Islet of Langerhans (tissue), 1 donor: ENCODE measurements around the gene DMRTC2.

ENCODE experiments used
- FAIRE-seq: peaks from one replicate; lab custom pipeline; 2011; peaks lifted over from hg19 to GRCh38; lab: Jason Lieb, UNC

The DMRTC2 gene

DNA sequence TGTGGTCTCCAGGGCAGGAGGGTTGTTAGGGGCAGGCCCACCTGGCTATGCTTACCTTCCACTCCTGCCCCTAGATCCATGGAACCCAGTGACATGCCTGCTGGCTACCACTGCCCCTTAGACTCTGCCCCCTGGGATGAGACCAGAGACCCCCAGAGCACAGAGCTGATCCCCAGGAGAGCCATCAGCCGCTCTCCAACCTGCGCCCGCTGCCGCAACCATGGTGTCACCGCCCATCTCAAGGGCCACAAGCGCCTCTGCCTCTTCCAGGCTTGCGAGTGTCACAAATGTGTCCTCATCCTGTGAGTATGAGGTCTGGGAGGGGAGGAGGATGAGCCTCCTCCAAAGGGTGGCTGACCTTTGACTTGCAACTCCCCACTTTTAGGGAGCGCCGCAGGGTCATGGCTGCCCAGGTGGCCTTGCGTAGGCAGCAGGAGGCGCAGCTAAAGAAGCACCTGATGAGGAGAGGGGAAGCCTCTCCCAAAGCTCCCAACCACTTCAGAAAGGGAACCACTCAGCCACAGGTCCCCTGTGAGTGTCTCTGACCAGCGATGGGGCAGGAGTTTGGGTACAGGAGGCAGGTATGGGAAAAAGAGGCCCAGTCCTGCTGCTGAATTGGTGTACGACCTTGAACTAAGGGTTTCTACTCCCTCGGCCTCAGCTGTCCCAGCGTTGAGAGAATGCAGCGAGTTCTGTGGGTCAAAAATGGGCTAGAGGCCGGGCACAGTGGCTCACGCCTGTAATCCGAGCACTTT lies 2.7 kb downstream of the DMRTC2 start:
- no peak for FAIRE-seq

DNA sequence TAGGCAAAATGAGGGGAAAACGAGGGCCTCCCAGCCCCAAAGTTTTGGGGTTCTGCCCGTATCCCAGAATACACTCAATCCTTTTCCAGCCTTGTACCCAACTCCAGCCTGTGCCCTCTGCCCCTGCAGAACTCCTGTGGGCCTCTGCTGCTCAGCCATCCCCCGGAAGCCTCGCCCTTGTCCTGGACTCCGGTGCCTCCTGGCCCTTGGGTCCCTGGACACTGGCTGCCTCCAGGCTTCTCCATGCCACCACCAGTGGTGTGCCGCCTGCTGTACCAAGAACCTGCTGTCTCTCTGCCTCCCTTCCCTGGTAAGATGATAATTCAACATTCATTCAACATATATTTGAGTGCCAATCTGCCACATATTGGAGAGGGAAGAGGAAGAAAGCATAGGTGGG lies 3.8 kb downstream of the DMRTC2 start:
- no peak for FAIRE-seq

DNA sequence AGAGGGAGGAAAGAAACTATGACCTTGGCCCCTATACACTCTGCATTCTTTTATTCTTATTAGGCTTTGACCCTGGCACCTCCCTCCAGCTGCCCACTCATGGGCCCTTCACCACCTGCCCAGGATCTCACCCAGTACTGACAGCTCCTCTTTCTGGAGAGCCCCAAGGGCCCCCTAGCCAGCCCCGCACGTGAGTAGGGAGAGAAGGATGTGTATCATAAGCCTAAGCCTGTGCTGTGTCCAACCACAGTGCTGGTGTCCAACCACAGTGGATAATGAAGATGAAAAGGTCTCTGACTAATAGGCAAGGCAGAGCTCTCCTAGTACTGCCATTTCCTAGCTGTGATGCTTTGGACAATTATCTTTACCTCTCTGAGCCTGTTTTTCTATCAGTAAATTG lies 4.2 kb downstream of the DMRTC2 start:
- no peak for FAIRE-seq

DNA sequence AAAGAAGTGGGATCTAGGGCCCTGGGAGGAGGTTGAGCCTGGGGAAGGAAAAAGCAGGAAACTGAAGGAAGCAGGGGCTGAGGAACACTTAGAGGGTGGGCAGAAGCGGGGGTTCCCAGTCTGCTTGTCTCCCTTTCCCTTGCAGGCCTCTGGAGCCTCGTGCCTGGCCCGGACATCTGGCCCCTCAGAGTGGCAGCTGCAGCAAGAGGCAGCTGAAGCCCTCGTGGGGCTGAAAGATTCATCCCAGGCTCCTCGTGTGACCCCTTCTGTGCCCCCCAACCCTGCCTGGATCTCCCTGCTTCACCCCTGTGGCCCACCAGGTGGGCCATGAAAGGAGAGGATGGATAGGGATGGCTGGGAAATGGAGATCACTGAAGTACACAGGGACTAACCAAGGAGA lies 5.5 kb downstream of the DMRTC2 start:
- no peak for FAIRE-seq

DNA sequence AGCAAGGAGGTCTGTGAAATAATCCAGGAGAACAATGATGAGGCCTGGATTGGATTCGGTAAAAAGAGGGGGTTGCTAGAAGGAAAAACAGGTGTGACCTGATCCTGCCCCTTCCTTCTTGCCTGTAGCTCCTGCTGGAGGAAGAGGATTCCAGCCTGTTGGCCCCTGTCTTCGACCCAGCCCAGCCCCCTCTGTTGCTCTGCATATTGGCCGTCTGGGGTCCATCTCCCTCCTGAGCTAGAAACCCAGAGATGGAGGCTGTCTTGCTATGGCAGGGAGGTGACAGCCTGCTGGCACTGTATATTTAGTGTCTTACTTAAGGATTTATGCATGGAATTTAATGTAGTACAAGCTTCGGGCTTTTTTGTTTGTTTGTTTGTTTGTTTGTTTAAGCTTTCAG lies 6.6 kb downstream of the DMRTC2 start:
- no peak for FAIRE-seq

DNA sequence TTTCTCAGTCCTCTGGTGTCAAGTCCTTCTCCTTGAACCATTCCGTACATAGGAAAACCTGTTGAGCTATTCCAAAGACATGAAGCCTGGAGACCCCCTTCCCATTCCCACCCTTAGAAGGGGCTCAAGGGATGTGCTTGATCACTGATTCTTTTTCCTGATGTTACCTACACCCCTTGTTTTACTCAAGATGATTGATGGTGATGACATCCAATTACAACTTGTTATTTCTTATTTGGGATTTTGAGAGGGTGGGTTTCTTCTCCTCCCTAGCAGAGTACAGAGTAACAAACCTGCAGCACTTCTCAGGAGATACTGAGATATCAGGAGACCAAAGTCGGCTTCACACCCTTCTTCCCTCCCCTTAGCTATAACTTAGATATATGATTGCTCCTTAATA lies 8.5 kb downstream of the DMRTC2 start:
- no peak for FAIRE-seq

DNA sequence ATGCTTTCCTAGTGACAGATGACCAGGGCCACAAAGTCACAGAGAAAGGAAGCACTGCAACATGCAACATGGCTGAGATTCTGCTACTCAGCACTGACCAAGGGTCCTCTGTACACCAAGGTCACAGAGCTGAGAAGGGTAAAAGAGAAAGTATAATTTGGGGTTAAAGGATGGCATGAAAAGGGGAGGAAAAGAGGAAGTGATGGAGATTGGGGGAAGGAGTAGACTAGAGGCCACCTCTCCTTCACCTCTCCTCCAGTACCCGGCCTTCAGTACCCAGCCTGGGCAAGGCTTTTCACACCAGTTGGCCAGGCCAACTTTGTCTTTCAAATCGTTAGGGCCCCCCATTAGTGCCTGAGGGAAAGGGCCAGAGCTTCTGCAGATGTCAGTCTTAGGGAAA lies 8.9 kb downstream of the DMRTC2 start:
- FAIRE-seq: no peak

DNA sequence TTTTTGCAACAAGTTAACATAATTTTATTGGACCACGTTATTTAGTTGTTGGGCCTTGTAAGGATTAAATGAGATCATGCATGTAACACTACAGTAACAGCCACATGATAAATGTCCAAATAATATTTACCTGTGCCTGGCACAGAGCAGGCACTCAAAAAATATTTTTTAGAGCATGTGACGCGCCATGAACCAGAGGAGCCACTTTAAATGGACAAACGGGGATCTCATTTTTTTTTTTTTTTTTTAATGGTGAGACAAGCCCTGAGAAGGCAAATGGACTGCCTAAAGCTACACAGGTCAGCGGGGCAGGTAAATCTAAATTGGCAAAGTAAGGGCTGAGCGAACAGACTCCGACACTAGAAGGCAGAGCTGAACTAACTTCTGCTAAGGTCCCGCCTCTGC lies 14.4 kb downstream of the DMRTC2 start:
- FAIRE-seq: peak; percentile 38

DNA sequence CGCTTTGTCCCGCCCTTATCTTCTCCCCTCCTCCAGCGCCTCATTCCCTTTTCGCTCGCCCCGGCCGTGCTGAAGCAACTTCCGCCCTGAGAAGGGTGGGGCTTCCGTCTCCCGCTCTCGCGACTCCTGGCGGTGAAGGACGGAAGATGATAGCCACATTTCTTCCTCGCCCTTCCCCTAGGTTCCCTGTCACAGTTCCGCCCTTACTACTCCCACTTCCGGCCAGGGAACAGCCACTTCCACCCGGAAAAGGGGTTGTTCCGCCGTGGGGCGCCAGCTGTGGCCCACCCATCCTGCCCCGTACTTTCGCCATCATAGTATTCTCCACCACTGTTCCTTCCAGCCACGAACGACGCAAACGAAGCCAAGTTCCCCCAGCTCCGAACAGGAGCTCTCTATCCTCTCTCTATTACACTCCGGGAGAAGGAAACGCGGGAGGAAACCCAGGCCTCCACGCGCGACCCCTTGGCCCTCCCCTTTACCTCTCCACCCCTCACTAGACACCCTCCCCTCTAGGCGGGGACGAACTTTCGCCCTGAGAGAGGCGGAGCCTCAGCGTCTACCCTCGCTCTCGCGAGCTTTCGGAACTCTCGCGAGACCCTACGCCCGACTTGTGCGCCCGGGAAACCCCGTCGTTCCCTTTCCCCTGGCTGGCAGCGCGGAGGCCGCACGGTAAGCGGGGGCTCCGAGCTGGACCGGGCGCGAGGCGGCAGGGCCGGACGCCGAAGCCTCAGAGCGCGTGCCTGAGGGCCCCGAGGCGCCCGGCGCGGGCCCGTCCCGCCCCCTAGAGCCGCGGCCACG lies 15.0 kb downstream of the DMRTC2 start, which contains the start of gene RPS19:
TSS of gene RPS19 (plus strand) at position 638 of the 801 bp plus-strand sequence. CDS start 520 bp downstream, outside the sequence.
- FAIRE-seq: no peak

DNA sequence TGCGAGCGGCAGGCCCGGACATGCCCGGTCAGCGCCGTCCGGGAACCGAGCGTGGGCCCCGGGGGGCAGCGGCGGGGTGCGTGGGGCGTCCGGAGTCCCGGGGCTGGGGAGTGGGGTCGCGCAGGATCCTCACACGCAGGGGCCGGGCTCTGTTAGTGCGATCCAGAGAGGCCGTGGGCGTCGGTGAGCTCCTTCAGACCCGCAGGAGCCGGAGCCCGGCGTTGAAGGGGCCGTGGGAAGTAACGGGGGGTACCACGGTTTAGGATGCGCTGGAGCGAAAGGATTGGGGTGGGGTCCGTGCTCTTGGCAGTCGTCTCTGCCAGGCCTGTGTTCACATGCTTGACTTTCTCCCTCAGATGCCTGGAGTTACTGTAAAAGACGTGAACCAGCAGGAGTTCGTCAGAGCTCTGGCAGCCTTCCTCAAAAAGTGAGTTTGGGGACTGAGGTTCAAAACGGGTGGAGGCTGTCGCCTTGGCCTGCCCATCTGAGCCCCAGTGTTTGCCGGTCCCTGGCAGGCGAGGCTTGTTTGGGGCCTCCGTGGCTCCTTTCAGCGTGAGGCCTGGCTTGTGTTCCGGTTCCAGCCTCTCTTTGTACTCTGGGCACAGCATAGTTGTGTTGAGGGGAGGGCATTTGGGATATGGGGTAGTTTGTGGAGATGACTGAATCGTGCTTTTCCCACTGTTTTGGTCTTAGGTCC lies 15.7 kb downstream of the DMRTC2 start:
- FAIRE-seq: no peak

DNA sequence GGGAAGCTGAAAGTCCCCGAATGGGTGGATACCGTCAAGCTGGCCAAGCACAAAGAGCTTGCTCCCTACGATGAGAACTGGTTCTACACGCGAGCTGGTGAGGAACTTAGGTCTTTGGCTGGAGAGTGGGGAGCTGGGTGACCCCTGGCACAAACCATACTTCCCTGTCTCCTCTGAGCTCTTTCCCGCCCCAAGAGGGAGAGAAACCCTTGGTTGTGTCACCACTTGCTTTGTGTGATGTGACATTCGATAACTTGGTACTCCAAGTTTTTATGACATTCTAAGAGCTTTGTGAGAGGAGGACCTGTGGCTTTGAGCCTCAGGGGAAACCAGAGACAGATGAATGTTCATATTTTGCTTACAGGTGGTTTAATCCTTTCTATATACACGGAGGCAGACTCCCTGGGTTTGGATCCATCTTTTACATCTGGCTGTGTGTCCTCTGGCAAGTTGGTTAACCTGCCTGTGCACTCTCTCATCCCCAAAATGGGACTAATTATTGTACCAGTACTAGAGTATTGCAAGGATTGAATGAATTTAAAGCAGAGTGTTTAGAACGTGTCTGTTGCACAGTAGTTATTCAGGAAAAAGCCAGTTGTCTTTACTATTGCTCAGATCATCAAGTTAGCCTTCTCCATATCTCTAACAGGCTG lies 16.4 kb downstream of the DMRTC2 start:
- FAIRE-seq: no peak

DNA sequence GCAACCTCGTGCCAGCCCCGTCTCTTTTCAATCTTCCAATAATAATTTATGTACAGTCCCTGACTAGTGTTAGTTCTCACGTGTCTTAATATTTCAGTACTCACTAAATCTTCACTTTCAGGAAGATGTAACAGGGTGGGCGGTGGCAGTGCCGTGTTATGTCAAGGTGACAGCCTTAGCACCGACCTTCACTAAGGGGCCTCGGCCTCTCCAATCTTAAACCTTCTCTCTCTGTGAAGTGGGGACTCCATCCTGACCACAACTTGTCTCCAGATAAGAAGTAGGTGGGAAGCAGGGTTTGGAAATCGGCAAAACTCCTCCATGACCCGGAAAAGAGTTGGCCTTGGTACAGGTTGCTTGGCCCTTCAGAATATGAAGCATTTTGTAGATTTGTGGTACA lies 17.0 kb downstream of the DMRTC2 start:
- FAIRE-seq: no peak

DNA sequence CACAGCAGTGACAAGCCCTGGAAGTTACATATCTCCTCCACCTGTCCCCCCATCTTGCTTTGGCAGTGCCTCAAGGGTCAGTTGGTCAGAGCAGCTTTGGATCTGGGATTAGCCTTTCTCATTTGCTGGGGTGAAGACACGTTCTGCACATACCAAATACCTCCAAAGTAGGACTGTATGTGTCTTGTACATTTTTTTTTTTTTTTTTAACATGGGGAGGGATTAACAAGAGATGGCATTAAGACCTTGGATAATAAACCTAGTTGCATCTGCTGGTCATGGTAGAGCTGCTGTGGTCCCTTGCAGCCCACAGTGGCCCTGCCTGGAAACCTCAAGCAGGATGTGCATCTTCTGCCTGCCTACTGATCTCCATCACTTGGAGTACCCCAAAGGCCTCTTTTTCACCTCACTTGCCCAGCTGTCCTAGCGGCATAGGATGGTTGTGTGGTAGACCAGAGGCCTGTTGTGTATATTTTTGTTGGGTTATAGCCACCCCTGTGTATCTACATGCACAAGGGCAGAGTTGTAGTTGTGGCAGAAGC lies 17.7 kb downstream of the DMRTC2 start:
- FAIRE-seq: no peak

DNA sequence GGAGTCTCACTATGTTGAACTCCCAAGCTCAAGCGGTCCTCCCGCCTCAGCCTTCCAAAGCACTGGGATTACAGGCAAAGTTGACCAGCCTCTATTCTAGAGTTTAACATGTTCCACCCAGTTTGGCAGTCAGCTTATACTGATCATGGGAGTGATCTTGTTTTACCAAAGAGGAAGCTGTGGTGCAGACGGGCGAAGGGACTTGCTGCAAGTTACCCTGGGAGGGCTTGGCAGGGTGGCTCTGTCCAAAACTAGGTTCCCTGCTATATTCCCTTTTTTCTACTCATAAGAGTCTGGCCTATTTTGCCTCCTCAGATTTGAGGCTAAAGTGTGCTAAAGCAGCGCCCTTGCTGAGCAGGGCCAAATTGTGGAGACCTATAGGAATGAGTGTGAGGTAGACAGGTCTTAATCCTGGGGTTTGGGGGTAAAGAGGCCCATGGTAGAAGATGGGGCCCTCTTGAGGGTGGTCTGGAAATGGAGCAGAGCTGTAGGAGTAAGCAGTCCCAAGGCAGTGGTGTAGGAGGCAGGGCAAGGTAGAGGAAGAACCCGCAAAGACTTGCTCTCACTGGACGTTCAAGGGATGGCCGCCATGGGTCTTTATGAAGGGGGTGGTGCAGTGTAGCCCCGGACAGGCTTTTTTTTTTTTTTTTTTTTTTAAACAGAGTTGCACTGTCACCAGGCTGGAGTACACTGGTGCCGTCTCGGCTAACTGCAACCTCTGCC lies 18.5 kb downstream of the DMRTC2 start:
- FAIRE-seq: no peak

DNA sequence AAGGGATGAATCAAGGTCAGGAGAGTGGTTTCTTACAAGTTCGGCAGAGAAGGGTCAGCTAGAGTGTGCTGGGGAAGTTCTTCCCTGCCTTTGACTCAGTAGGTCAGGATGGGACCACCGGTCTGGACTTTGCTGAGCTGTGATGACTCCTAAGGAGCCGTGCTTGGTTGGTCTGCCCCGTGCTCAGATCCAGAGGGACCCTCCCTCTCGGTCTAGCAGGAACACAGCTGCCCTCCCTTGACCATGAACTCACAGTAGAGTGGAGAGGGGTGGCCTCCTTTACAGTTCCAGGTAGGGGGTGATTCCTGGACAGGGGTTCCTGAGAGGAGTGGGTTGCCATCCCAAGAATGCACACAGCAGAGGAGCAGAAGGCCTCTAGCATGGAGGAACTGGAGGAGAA lies 19.5 kb downstream of the DMRTC2 start:
- no peak for FAIRE-seq

DNA sequence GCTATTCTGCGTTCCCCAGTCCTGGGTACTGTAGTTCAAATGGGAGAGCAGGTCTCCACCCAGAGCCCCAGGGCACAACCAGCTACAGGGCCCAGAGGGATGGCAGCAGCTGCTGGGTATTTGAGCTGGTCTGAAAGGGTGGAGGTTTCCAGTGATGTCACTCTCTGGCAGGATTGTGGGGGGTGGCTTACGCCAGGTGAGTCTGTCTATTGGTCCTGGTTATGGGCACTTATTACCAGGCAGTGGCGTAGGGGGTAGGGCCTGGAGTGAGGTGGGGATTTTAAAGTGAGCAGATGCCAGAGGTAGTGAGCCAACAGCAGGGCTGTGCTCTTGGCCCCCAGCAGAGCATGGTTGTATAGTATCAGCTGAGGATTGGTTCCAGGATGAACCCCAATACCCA lies 21.4 kb downstream of the DMRTC2 start:
- FAIRE-seq: no peak

DNA sequence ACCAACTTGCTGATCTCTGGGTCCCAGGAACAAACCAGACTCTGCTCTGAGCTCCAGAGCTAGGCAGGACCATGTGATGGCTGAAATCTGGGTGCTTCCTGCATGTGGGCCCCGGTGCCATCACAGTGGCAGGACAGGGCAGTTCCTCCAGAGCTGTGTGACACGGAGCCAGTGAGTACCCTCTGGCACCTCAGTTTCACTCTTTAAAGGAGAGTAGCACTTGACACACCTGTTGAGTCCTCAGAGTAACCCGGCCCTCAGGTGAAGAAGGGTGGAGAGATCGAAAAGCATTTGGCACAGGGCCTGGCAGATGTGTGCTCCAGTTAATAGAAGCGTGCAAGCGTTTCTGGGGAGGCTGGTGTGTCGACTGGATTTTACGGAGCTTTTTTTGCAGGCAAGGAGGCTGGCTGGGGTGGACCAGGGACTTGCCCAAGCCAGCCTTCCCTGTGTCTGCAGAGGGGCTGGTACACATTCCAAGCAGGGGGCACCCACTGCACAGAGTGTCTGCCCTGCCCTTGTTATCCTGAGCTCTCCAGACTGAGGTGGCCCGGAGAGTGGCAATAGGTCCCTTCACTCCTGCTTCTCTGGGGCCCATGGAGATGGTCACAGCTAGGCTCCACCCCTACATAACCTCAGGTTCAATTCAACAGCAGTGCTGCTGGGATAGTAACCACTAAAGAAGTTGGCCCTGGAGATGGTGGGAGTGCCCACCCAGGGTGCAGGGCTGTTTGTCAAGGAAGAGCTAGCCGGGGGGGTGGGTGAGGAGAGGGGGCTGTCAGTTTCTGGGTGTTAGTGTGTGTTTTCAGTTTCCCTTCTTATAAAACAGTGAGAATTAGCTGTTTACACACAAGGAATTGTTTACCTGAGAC lies 23.5 kb downstream of the DMRTC2 start:
- no peak for FAIRE-seq

DNA sequence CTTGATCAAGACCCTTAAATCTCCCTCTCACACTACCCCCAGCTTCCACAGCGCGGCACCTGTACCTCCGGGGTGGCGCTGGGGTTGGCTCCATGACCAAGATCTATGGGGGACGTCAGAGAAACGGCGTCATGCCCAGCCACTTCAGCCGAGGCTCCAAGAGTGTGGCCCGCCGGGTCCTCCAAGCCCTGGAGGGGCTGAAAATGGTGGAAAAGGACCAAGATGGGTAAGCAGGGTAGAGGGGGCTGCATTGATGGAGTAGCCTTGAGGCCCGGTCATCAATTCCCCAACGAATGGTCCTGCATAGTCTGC lies 24.1 kb downstream of the DMRTC2 start:
- FAIRE-seq: no peak

DNA sequence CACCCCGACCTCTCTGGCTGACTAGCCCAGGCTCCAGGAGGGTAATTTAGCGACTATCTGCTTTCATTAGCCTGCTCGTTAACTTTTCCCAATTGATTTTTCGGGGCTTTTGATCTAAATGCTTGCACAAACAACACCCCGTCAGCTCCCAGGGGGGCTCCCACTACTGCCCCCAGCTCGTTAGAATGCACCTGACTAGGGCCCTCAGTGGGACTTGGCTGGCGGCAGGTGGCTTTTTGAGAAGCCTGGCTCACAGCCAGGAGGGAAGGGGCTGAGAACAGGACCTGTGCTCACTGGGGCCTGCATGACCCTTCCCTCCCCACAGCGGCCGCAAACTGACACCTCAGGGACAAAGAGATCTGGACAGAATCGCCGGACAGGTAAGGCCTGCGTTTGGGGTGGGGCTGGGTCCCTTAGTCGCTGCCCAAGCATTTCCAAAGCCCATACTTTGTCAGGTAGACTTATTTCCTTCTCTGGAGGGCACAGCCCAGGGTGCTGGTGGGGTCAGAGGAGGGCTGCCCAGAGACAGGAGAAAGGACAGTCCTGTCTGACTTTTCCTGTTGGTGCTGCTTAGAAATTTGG lies 24.6 kb downstream of the DMRTC2 start:
- no peak for FAIRE-seq

DNA sequence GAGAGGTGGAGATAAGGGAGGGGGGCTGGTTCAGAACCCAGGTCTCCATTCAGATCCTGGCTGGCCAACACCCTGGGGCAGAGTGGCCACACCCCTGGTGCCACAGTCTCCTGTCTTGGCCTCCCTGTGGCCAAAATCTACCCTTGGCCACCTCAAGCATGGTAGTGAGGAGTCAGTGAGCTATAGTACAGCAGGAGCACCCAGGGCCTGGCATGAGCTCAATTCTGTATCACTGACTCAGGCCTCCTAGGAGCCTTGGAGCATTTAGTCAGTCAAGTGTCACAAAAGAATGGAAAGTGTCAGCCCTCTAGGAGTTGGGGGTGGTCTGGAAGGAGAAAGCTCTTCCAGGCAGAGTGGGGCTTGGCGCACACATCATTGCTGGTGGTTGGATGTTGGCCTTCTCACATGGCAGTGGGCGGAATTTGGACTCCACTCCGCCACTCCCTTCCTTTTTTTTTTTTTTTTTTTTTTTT lies 25.6 kb downstream of the DMRTC2 start:
- FAIRE-seq: no peak
